Measurements from ENCODE around the gene CSPG5. TPM values are rescaled to one million over a fixed set of nuclear protein-coding genes. Genes with fewer than 3 reads are reported as not detected.
A peak's percentile ranks its signal among the peaks of the same experiment; 100 is the strongest.

Gene CSPG5
- total RNA-seq, 1 donor from 2014 or later: 2.2 TPM

DNA sequence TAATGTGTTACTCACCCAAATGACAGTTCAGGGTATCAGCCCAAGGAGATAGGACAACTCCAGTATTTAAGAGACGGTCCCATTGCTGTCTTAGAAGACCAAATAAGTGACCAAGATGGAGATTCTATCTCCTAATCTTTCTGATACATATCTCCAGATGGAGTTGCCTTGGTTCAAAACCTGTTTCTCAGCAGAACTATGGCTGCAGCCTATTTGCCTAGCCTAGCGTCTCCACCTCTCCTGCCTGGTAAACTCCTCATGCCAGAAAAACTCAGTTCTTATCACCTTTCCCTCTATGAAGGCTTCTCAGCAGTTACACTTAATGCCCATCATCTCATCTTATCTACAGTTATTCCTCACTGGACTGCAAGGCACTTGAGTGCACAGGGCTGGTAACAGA lies 1.2 kb upstream of the CSPG5 start:
- no peak for DNase-seq (ENCODE audit: low read depth)
- TF ChIP-seq, protein P1, sequence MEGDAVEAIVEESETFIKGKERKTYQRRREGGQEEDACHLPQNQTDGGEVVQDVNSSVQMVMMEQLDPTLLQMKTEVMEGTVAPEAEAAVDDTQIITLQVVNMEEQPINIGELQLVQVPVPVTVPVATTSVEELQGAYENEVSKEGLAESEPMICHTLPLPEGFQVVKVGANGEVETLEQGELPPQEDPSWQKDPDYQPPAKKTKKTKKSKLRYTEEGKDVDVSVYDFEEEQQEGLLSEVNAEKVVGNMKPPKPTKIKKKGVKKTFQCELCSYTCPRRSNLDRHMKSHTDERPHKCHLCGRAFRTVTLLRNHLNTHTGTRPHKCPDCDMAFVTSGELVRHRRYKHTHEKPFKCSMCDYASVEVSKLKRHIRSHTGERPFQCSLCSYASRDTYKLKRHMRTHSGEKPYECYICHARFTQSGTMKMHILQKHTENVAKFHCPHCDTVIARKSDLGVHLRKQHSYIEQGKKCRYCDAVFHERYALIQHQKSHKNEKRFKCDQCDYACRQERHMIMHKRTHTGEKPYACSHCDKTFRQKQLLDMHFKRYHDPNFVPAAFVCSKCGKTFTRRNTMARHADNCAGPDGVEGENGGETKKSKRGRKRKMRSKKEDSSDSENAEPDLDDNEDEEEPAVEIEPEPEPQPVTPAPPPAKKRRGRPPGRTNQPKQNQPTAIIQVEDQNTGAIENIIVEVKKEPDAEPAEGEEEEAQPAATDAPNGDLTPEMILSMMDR (conservative IDR thresholded peaks at IDR 0.05; ENCODE audit: low read depth, low read length): no peak
- H3K4me3 ChIP-seq (ENCODE audit: low read depth, low read length): no peak overlapping the region

DNA sequence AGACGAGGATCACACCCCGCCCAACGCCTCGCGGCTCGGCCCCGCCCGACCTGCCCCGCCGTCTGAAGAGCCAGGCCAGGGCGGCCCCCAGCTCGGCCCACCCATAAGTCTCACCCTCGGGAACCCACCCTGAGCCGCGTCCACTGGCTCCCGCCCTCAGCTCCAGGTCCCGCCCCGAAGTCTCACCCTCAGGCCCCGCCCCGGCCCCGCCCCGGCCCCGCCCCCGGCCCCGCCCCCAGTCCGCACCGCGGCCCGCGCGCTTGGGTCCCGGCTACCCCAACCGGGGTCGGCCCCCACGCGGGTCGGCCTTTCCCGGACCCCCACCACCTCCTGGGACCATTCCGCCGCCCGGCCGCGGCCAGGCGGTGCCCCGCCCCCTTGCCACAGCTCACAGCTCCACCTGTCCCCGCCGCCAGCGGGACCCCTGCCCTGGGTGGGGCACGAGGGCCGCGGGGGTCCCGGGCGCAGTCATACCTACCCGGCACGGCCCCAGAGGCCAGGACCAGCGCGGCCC lies 489 bp downstream of the CSPG5 start:
- H3K4me3 ChIP-seq (ENCODE audit: low read depth, low read length): peak overlapping the region; percentile 54
- TF ChIP-seq, protein P1 (conservative IDR thresholded peaks at IDR 0.05; ENCODE audit: low read depth, low read length): no peak
- no peak for DNase-seq (ENCODE audit: low read depth)

DNA sequence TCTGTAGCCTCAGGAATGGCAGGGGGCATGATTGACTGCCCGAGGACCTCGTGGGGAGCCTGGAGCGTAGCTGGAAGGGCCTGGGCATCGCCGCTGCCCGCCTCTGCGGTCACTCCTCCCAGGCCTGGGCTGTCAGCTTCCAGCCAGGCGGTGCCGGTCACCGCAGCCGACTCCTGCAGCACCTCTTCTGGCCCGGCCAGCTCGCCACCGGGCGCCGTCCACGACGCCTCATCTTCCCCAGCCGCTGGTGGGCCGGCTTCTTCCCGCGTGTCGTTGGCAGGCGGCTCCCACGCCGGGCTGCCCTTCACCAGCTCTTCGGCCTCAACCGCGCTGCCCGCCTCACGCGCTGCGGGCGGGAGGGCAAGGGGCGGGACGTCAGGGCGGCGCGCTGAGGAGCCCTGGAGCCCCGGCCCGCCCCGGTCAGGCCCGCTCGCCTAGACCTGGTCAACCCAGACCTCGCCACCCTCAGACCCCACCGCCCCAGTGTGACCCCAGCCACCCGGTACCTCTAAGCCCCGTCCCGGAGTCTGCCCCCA lies 1.0 kb downstream of the CSPG5 start:
- TF ChIP-seq, protein P1 (conservative IDR thresholded peaks at IDR 0.05; ENCODE audit: low read depth, low read length): no peak
- peak overlapping the region; percentile 46 for H3K4me3 ChIP-seq (ENCODE audit: low read depth, low read length)
- DNase-seq (ENCODE audit: low read depth): no peak

DNA sequence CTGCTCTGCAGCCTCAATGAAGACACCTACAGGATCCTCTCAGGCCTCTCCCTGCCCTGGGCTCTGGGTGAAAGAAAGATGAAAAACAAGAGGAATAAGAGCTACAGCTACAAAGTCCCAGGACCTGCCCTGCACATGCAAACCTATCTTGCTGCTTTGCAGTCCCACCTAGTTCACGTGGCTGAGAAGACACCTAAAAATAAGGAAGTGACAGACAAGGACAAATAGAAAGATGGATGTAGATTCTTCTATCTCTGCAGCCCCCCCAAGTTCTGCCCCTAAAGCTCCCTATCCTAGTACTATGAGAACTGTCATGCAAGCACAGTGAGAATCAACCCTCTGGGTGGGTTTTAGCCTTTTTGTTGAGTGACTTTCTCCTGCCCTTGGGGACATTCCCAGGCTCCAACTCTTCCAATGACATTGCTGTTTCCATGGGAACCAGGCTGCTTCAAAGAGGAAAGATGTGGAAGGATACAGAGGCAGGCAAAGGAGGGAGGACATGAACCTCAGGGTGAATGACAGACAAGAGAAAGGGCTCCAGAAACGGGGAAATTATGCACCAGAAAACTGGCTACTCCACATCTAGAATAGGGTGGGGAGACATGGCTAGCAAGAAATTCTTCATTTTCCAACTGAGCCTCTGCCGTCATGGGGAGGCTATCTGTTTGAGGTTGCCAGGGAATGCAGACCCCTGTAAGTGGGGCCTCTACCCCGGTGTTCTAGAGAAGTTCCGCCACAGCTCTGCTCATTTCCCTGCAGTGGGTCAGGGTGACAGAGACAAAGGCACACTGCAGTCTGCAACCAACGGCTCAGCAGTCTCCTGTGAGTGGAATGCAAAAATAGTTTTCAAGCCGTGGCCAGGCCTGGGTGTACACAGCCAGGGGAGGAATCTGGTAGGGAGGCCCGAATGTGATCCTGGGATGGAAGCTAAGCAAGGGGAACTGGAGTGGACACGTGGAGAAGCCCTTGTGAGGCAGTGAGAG lies 5.2 kb downstream of the CSPG5 start:
- no peak overlapping the region for H3K4me3 ChIP-seq (ENCODE audit: low read depth, low read length)
- TF ChIP-seq, protein P1 (conservative IDR thresholded peaks at IDR 0.05; ENCODE audit: low read depth, low read length): no peak
- DNase-seq (ENCODE audit: low read depth): no peak

DNA sequence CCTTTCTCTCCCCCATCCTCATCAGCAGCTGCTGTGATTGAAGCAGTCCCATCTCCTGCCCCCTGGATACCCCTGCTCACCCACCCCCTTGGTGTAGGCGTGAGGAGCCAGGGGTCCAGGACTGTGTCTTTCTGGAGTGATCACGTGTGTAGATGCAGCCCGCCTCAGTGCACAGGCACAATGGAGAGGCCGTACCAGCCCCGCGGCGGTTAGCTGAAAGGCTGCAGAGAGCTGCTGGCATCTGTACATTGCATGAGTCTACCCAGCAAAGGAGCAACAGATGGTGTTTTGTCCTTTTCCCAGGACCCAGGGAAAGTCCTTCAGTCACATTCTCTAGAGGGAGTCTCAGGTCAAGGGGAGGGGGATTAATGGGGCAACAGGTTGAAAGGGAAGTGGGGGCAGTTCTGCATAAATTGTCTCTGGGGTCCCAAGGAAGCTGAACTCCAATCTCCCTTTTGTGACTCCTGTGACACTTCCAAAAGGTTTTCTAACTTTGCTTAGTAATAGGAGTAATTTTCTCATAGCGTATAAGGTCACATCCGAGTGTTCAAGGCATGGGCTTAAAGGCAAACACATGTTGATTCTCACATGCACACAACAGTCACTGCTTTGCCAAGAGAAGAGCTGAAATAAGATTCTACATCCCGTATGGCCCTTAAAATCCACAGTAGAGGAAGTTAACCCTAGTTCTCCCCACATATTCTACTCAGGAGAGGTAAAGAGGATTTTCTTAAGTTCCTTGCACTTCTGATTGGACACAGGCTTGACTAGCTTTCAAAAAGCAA lies 7.1 kb downstream of the CSPG5 start:
- H3K4me3 ChIP-seq (ENCODE audit: low read depth, low read length): no peak overlapping the region
- DNase-seq (ENCODE audit: low read depth): no peak
- TF ChIP-seq, protein P1 (conservative IDR thresholded peaks at IDR 0.05; ENCODE audit: low read depth, low read length): no peak

DNA sequence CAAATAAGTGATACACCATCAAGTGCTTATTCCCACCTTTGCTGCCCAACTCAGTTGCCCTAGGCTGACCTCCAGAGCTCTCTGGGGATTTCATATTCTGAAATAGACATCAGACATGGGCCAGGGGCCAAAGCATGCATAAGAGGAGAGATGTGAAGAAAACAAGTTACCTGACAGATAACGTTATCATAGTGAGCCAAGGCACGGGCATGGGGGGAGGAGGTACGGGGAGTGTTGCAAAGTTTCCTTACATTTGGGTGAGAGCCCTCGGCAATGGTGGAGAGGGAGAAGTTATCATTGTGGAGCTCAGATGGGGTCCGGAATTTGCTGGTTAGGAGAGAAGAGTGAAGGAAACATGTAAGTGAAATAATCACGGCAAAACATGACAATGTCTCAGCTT lies 9.8 kb downstream of the CSPG5 start:
- TF ChIP-seq, protein P1 (conservative IDR thresholded peaks at IDR 0.05; ENCODE audit: low read depth, low read length): no peak
- no peak for DNase-seq (ENCODE audit: low read depth)

More for the DNA sequence above, 9.8 kb downstream of the CSPG5 start:
- H3K4me3 ChIP-seq (ENCODE audit: low read depth, low read length): no peak overlapping the region
